Measurements from ENCODE around the gene TMEM192.
"Not testable (repeated sequence)": the region's sequence is repeated elsewhere in the genome, so short reads cannot be mapped to it uniquely, and the experiment has no call there.

Gene TMEM192

GRCh38 chr4:165092187-165092586, 20.5 kb downstream of the TMEM192 start:
- DNase-seq, result not testable (repeated sequence)

- DNase-seq, result no peak
Observed at GRCh38 chr4:165088366-165088765, 24.3 kb downstream of the TMEM192 start.

GRCh38 chr4:165085946-165086345, 26.7 kb downstream of the TMEM192 start:
- no peak for DNase-seq

GRCh38 chr4:165084787-165085186, 27.9 kb downstream of the TMEM192 start:
- not testable (repeated sequence) for DNase-seq

GRCh38 chr4:165079476-165079875, 33.2 kb downstream of the TMEM192 start:
- no peak for DNase-seq

- no peak for DNase-seq
Observed at GRCh38 chr4:165077034-165077578, 35.6 kb downstream of the TMEM192 start.

- DNase-seq, result not testable (repeated sequence)
Observed at GRCh38 chr4:165073346-165073745, 39.3 kb downstream of the TMEM192 start.

GRCh38 chr4:165070560-165070959, 42.1 kb downstream of the TMEM192 start:
- no peak for DNase-seq

- no peak for DNase-seq
Observed at GRCh38 chr4:165060938-165061337, 51.7 kb downstream of the TMEM192 start.

- DNase-seq, result no peak
Observed at GRCh38 chr4:165059386-165059785, 53.3 kb downstream of the TMEM192 start.

GRCh38 chr4:165058666-165059065, 54.0 kb downstream of the TMEM192 start:
- no peak for DNase-seq

GRCh38 chr4:165055601-165056000, 57.1 kb downstream of the TMEM192 start:
- no peak for DNase-seq

GRCh38 chr4:165053645-165054044, 59.0 kb downstream of the TMEM192 start, which contains the start of gene TRIM75:
TRIM75 (plus strand) TSS chr4:165053866; CDS start chr4:165059148, 5,282 bp downstream.
- DNase-seq, result no peak

- no peak for DNase-seq
Observed at GRCh38 chr4:165052627-165053026, 60.0 kb downstream of the TMEM192 start.

GRCh38 chr4:165048170-165048569, 64.5 kb downstream of the TMEM192 start:
- DNase-seq, result no peak

- DNase-seq, result no peak
Observed at GRCh38 chr4:165031436-165032211, 81.0 kb downstream of the TMEM192 start, which contains the start of gene TRIM60. TRIM60 (plus strand) TSS chr4:165031999; CDS start chr4:165040073, 8,074 bp downstream.

- DNase-seq, result no peak
Observed at GRCh38 chr4:165027762-165028402, 84.8 kb downstream of the TMEM192 start.

- not testable (repeated sequence) for DNase-seq
Observed at GRCh38 chr4:165025782-165026181, 86.9 kb downstream of the TMEM192 start.
